Right ventricle myocardium inferior (tissue), 1 donor: ENCODE data around the gene YPEL5. TPM values are rescaled to one million over a fixed set of nuclear protein-coding genes. Genes with fewer than 3 reads are reported as not detected.
"Not testable (repeated sequence)": the region's sequence is repeated elsewhere in the genome, so short reads cannot be mapped to it uniquely, and the experiment has no call there.

ENCODE experiments used
- ATAC-seq: fragments of 200-7000 bp; cut with Tn5 transposase; one replicate; pipeline ENCODE4 v1.9.1; 2020; ENCODE audit warnings: mild to moderate bottlenecking, moderate library complexity
- DNase-seq: peaks from one replicate; pipeline ENCODE4 v3.0.0; 2021; ENCODE audit errors: missing footprints
- intact Hi-C: fragments of 100-400 bp; cut with DNase I; formaldehyde crosslinking; loops from one replicate; pipeline ENCODE4 v1.11.0; 2022
- total RNA-seq: library from RNA; stranded (reverse); fragmentation: NEBNext Ultra II Directional; extraction: Animal tissue kit (Norgen Biotek cat#: 25700); gene quantifications from one replicate; pipeline ENCODE4 v1.2.1, GENCODE V29; 2021
- donor health status: DM: no; HTN: yes; CAD: no; lungs with severe emphysema.

YPEL5 gene
- total RNA-seq, 1 donor from 2014 or later = 67.5 TPM

- ATAC-seq (no peak), DNase-seq (no peak)
- intact Hi-C loops = no loop called here
Measured at GRCh38 chr2:30127016-30127893, 19.6 kb upstream of the YPEL5 start.

GRCh38 chr2:30134582-30134981, 12.2 kb upstream of the YPEL5 start:
- no peak for ATAC-seq
- intact Hi-C loops = no loop called here
- no peak for DNase-seq

DNA sequence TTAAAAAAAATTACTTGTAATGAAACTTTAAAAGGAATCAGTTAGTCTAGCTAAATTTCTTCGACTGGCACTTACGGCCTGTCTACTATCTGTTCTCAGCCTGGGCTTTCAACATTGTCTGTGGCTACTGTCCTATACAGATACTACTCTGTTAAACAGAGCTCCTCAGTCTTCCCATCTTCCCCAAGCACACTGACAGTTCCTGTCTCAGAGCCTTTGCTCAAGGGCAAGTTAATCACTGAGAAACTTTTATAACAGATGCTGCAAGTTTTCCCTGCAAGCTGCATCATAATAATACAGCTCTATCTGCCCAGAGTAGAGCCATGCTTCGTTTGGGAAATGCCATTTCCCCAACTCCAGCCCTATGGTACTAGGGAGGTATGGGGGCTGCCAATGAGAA, 11.3 kb upstream of the YPEL5 start:
- ATAC-seq (no peak), DNase-seq (no peak)
- intact Hi-C loops = no loop called here

DNA sequence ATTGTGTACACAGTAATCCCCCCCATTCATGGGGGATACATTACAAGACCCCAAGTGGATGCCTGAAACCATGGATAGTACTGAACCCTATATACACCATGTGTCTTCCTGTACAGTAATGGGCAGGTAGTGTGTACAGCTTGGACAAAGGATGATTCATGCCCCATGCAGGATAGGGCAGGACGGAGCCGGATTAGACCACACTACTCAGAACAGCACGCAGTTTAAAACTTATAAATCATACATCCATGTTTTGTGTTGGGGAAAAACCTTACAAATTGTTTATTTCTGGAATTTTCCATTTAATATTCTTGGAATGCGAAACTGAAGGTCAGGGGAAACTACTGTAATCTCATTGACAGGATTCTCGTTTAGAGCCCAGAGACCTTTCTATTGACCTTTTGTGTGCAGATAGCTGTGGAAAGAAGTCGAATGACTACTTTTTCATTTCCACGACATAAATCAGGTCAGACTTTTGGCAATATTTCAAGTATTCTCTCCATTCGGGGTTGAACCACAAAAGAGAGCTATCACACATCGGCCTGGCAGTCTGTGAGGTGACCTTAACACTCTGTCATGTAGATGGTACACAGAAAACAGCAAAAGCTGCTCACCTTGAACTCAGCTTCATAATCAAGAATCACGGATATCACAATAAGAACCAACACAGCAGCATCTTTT, 9.9 kb upstream of the YPEL5 start:
- DNase-seq (no peak), ATAC-seq (no peak)
- intact Hi-C loops = no loop called here

DNA sequence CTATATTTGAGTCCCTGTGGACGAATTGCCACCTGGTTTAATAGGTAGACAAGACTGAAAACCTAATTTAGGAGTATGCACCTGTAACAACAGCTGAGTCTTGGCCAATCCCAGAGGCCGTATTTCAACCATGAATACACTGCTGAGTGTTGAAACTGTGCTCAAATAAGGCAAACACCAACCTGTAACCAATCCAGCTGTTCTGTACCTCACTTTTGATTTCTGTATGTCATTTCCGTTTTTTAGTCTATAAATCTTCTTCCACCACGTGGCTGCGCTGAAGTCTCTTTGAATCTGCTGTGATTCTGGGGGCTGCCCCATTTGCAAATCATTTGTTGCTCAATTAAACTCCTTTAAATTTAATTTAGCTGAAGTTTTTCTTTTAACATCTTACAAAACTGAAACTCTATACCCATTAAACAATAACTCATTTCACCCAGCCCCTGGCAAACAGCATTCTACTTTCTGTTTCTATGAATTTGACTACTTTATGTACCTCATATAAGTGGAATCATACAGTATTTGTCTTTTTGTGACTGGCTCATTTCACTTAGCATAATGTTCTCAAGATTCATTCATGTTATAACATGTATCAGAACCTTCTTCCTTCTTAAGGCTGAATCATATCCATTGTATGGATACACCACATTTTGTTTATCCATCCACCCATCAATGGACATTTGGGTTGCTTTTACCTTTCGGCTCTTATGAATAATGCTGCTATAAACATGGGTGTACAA, 7.5 kb upstream of the YPEL5 start:
- DNase-seq = no peak
- ATAC-seq = no peak
- intact Hi-C loops = no loop called here

DNA sequence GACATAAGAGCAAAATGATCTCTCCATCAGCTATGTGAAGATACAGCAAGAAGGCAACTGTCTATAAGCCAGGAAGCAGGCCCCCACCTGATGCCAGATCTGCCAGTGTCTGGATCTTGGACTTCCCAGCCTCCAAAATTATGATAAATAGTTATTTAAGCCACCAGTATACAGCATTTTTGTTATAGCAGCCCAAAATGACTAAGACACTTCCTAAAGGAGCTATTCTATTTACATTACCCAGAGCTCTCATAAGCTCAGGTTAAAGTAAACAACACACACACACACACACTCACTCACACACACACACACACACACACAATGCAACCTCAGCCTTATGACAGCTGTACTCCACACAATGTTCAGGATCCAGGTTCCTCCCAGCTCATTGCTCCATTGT, 5.7 kb upstream of the YPEL5 start:
- intact Hi-C loops = no loop called here
- ATAC-seq = no peak
- no peak for DNase-seq

GRCh38 chr2:30144260-30144659, 2.5 kb upstream of the YPEL5 start:
- DNase-seq = no peak
- no peak for ATAC-seq
- intact Hi-C loops = no loop called here

GRCh38 chr2:30144951-30145350, 1.9 kb upstream of the YPEL5 start:
- ATAC-seq, intact Hi-C loops, DNase-seq: not testable (repeated sequence)

GRCh38 chr2:30145826-30146336, 926 bp upstream of the YPEL5 start:
- intact Hi-C loops = no loop called here
- DNase-seq = no peak
- no peak for ATAC-seq

GRCh38 chr2:30147196-30147714, 448 bp downstream of the YPEL5 start:
- intact Hi-C loops = no loop called here
- ATAC-seq (peak; percentile 1), DNase-seq (no peak)

- ATAC-seq = peak; percentile 29
- intact Hi-C loops = no loop called here
- peak; percentile 94 for DNase-seq
Measured at GRCh38 chr2:30147715-30148610, 1.2 kb downstream of the YPEL5 start.

GRCh38 chr2:30148850-30149249, 2.0 kb downstream of the YPEL5 start:
- intact Hi-C loops = no loop called here
- no peak for DNase-seq
- no peak for ATAC-seq

DNA sequence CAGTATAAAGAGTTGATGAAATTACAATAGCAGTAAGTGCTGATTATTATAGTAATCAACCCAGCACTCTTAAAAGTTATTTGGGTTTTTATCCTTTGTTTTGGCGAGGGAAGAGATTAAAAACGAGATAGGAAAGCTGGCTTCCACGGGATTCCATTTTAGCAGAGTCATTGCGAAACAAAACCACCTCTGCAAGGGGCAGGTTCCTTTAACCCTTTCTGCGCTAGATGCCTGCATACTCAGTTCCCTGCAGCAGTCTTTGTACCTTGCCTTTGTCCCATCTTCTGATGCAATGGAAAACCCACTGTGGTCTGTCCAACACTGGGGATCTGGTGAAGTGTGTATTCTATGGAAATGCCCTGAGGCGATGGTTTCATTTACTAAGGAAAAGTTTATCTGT, 2.7 kb downstream of the YPEL5 start:
- ATAC-seq (no peak), DNase-seq (no peak)
- intact Hi-C loops = no loop called here

- intact Hi-C loops = no loop called here
- DNase-seq (no peak), ATAC-seq (no peak)
Measured at GRCh38 chr2:30149976-30150375, 3.2 kb downstream of the YPEL5 start.

DNA sequence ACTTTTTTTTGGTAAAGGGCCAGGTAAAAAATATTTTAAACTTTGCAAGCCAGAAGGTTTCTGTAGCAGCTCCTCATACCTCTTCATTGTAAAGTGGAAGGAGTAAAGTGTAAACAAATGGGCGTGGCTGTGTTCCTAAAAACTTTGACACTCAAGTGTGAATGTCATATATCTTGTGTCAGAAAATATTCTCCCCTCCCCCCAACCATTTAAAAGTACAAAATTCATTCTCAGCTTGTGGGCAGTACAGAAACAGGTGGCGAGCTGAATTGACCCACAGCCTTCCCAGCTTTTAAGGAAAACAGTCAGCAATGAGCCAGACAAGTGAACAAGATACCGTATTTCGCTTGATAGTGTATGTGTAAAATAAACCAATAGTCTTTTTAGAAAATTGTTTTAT, 4.0 kb downstream of the YPEL5 start:
- intact Hi-C loops = no loop called here
- DNase-seq = no peak
- no peak for ATAC-seq

DNA sequence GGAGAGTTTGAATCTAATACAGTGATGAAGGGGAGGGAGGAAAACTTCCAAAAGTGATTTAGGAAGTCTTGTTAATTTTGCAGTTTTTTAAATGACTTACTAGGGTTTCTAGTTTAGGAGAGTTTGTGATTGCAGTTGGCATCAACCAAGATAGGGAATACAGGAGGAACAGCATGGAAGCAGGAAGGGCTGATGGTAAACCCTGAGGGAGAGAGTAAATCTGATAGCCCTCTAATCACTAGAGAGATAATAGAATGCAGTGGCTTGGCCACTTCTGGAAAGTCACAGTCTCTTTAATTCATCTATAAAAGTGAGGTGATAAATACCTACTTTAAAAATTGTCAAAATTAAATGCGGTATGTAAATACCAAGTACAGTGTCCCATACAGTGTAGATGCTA, 5.6 kb downstream of the YPEL5 start:
- DNase-seq (no peak), ATAC-seq (no peak)
- intact Hi-C loops = no loop called here

DNA sequence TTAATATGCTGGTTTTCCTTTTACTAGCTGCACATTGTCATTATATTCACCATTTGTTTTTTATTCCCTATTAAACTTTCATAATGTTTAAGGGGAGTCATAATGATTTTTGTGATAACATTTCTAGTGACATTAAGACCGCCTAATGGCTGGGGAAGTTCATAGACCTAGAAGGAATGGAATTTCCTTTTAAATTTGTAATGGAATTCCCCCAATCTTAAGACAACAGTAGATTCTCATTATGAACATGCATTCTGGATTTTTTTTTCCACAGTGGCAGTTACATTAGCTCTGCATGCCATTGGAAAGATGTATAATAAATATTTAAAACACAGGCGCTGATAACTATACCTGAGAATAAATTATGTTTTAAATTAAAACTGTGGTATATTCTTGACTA, 8.4 kb downstream of the YPEL5 start:
- intact Hi-C loops = no loop called here
- no peak for ATAC-seq
- DNase-seq = no peak

- no peak for ATAC-seq
- DNase-seq = no peak
- intact Hi-C loops = no loop called here
Measured at GRCh38 chr2:30155889-30156658, 9.3 kb downstream of the YPEL5 start.
